HEK293 (cell line): ENCODE results near the gene CDT1.

Experiments
- CTCF ChIA-PET: fragments of 350-600 bp; formaldehyde crosslinking; extraction: SDS; loops from one replicate; lab custom pipeline; 2021; ENCODE audit warnings: antibody characterized with exemption; lab: Yijun Ruan, JAX
- POLR2A ChIA-PET: fragments of 300-600 bp; formaldehyde crosslinking; extraction: SDS; loops from one replicate; lab custom pipeline; 2020; ENCODE audit warnings: antibody characterized with exemption, inconsistent platforms; lab: Yijun Ruan, JAX
- H3K27ac ChIP-seq: fragments of 200-500 bp; sonication (Bioruptor generic); 2 replicates; pipeline ENCODE4 v1.5.1; 2014; ENCODE audit warnings: low read depth, low read length, control low read depth, inconsistent platforms; ENCODE audit errors: extremely low read depth
- H3K36me3 ChIP-seq, 2 experiments: fragments of 200-500 bp in 1 of 2; sonication (Bioruptor generic) in 1 of 2; 1 replicate in 1 of 2; 2 replicates in 1 of 2; pipeline ENCODE4 v1.5.1; 2014 to 2017; ENCODE audit warnings: inconsistent platforms in 2 of 2, low read length in 2 of 2; ENCODE audit not compliant: control insufficient read depth in 2 of 2, insufficient read depth in 1 of 2
- H3K4me1 ChIP-seq: fragments of 200-500 bp; sonication (Bioruptor generic); 2 replicates; pipeline ENCODE4 v1.5.1; 2014; ENCODE audit warnings: mild to moderate bottlenecking, low read length, inconsistent platforms; ENCODE audit not compliant: control insufficient read depth, insufficient read depth
- H3K4me3 ChIP-seq: 2 replicates; pipeline ENCODE4 v1.5.1; 2011; ENCODE audit warnings: low read depth, mild to moderate bottlenecking, control low read depth, low read length, moderate library complexity
- H3K9me3 ChIP-seq: fragments of 200-500 bp; sonication (Bioruptor generic); 2 replicates; pipeline ENCODE4 v1.5.1; 2014; ENCODE audit warnings: low read depth, low read length, inconsistent platforms; ENCODE audit not compliant: control insufficient read depth, insufficient read depth
- EGR2 ChIP-seq: fragments of 450-650 bp; formaldehyde crosslinking; IDR thresholded peaks from 2 replicates; pipeline ENCODE4 v1.5.1; 2016; ENCODE audit warnings: low read depth, missing biosample characterization, missing genetic modification characterization
- GLIS1 ChIP-seq: fragments of 450-650 bp; formaldehyde crosslinking; IDR thresholded peaks from 2 replicates; pipeline ENCODE4 v1.5.1; 2016; ENCODE audit warnings: missing biosample characterization, missing genetic modification characterization
- KLF1 ChIP-seq: fragments of 450-650 bp; formaldehyde crosslinking; IDR thresholded peaks from 2 replicates; pipeline ENCODE4 v1.5.1; 2016; ENCODE audit warnings: missing biosample characterization, missing genetic modification characterization
- SCRT2 ChIP-seq: fragments of 450-650 bp; formaldehyde crosslinking; IDR thresholded peaks from 2 replicates; pipeline ENCODE4 v1.5.1; 2016; ENCODE audit warnings: missing biosample characterization, missing genetic modification characterization
- SETDB1 ChIP-seq: IDR thresholded peaks from one replicate; pipeline ENCODE4 v1.6.1; 2017; ENCODE audit warnings: mild to moderate bottlenecking, low read length, moderate library complexity, mixed read lengths; ENCODE audit not compliant: insufficient read length
- TCF7L2 ChIP-seq: IDR thresholded peaks from 2 replicates; pipeline ENCODE4 v1.6.1; 2011; ENCODE audit warnings: low read depth, mild to moderate bottlenecking, inconsistent platforms, low read length, moderate library complexity, borderline replicate concordance
- TSHZ1 ChIP-seq: fragments of 450-650 bp; formaldehyde crosslinking; IDR thresholded peaks from 2 replicates; pipeline ENCODE4 v1.5.1; 2016; ENCODE audit warnings: missing biosample characterization, missing genetic modification characterization, borderline replicate concordance
- ZFHX2 ChIP-seq: fragments of 450-650 bp; formaldehyde crosslinking; conservative IDR thresholded peaks from 2 replicates; pipeline ENCODE4 v1.5.1; 2016; ENCODE audit warnings: missing biosample characterization, missing genetic modification characterization
- ZIC2 ChIP-seq: fragments of 450-650 bp; formaldehyde crosslinking; IDR thresholded peaks from 2 replicates; pipeline ENCODE4 v1.5.1; 2016; ENCODE audit warnings: missing biosample characterization, missing genetic modification characterization
- ZNF10 ChIP-seq: fragments of 450-650 bp; formaldehyde crosslinking; IDR thresholded peaks from 2 replicates; pipeline ENCODE4 v1.5.1; 2017; ENCODE audit warnings: missing biosample characterization, missing genetic modification characterization
- ZNF175 ChIP-seq: fragments of 450-650 bp; formaldehyde crosslinking; IDR thresholded peaks from 2 replicates; pipeline ENCODE4 v1.5.1; 2016; ENCODE audit warnings: missing biosample characterization, missing genetic modification characterization
- ZNF211 ChIP-seq: fragments of 450-650 bp; formaldehyde crosslinking; IDR thresholded peaks from 2 replicates; pipeline ENCODE4 v1.5.1; 2016; ENCODE audit warnings: low read depth, missing biosample characterization, missing genetic modification characterization
- ZNF335 ChIP-seq: fragments of 450-650 bp; formaldehyde crosslinking; conservative IDR thresholded peaks from 2 replicates; pipeline ENCODE4 v1.5.1; 2016; ENCODE audit warnings: missing biosample characterization, missing genetic modification characterization
- ZNF600 ChIP-seq: fragments of 450-650 bp; formaldehyde crosslinking; IDR thresholded peaks from 2 replicates; pipeline ENCODE4 v1.5.1; 2016; ENCODE audit warnings: missing biosample characterization, missing genetic modification characterization

CDT1 gene

GRCh38 chr16:88755745-88756443 lies 47.7 kb upstream of the CDT1 start:
- CTCF ChIA-PET: interaction anchor here (1.5 to 1.7 kb wide), 2 partner anchors 13 to 18 kb away, joined by 3 to 5 read pairs; no protein-coding TSS in a partner anchor

GRCh38 chr16:88758227-88758943 lies 45.2 kb upstream of the CDT1 start:
- Histone ChIP-seq H3K36me3 (no peaks in the 10 kb centered on the region), H3K9me3 (no peaks in the 10 kb centered on the region), H3K4me1 (peaks cover 8% of the 10 kb centered on the region), H3K4me3 (no peak overlapping the region), H3K27ac (no peak overlapping the region)
- TF ChIP-seq GLIS1 (tag by site-specific recombination) (peak; percentile 25), SETDB1 (peak; percentile 16), ZFHX2 (tag by site-specific recombination) (0 out of 2 replicates have a peak, but pooled peaks have one; percentile 18), ZNF335 (tag by site-specific recombination) (no peak), ZNF211 (tag by site-specific recombination) (no peak), TSHZ1 (no peak), ZIC2 (tag by site-specific recombination) (peak; percentile 79), ZNF600 (tag by site-specific recombination) (0 out of 2 replicates have a peak, but pooled peaks have one; percentile 11), KLF1 (tag by site-specific recombination) (peak; percentile 45; the same call in 1 of the 2 replicates), EGR2 (tag by site-specific recombination) (peak; percentile 48)
- CTCF ChIA-PET: interaction anchor here (0.6 to 4.3 kb wide), 2 partner anchors 21 to 1374 kb away, joined by 3 to 28 read pairs; no protein-coding TSS in a partner anchor
- POLR2A ChIA-PET: interaction anchor here (0.9 to 3.8 kb wide), 2 partner anchors 12 to 21 kb away, joined by 3 to 24 read pairs; no protein-coding TSS in a partner anchor

More at GRCh38 chr16:88755745-88756443, 47.7 kb upstream of the CDT1 start:
- POLR2A ChIA-PET: no interaction called here
- no peak overlapping the region for H3K4me3 ChIP-seq
- no peak for TF ChIP-seq TCF7L2
- TF ChIP-seq ZNF10: no peak
- peaks cover 6% of the 10 kb centered on the region for H3K4me1 ChIP-seq
- H3K9me3 ChIP-seq: no peaks in the 10 kb centered on the region
- H3K36me3 ChIP-seq: peaks cover 0 to 4% of the 10 kb centered on the region in 2 experiments; a peak in 1 of 3 replicates
- H3K27ac ChIP-seq: no peak overlapping the region

- H3K36me3 ChIP-seq: no peaks in the 10 kb centered on the region
- no peak overlapping the region for H3K4me3 ChIP-seq
- ChIA-PET POLR2A (interaction anchor here (3.8 kb wide), 1 partner anchor 12 kb away, joined by 24 read pairs; no protein-coding TSS in a partner anchor), CTCF (interaction anchor here (4.3 kb wide), 1 partner anchor 21 kb away, joined by 28 read pairs; no protein-coding TSS in a partner anchor)
- H3K27ac ChIP-seq: no peak overlapping the region
- no peaks in the 10 kb centered on the region for H3K9me3 ChIP-seq
- no peak for TF ChIP-seq ZNF175
- 0 out of 2 replicates have a peak, but pooled peaks have one; percentile 24 for TF ChIP-seq SCRT2 (tag by site-specific recombination)
- peaks cover 8% of the 10 kb centered on the region for H3K4me1 ChIP-seq
These were observed 44.7 kb upstream of the CDT1 start for GRCh38 chr16:88758944-88759244.
